H1 (cell line): ENCODE results near the gene LEUTX. TPM values are rescaled to one million over a fixed set of nuclear protein-coding genes. Genes with fewer than 3 reads are reported as not detected.

Experiments
- CTCF ChIA-PET: fragments of 300-600 bp; sonication (Branson Sonifier 250); formaldehyde crosslinking; loops from one replicate; lab custom pipeline; 2021; ENCODE audit not compliant: partially characterized antibody; lab: Charles Lee
- POLR2A ChIA-PET: fragments of 300-600 bp; sonication (Branson Sonifier 250); formaldehyde crosslinking; loops from one replicate; lab custom pipeline; 2021; ENCODE audit warnings: inconsistent platforms; ENCODE audit not compliant: partially characterized antibody; lab: Charles Lee
- DNase-seq, 2 experiments: peaks; one replicate each; pipeline versions ENCODE4 v3.0.0 to v3.0.0-alpha.2; 2010 to 2022; ENCODE audit warnings: low spot score in 2 of 2, low read depth in 1 of 2, mixed read lengths in 1 of 2
- FAIRE-seq: peaks from 2 replicates; lab custom pipeline; 2011; peaks lifted over from hg19 to GRCh38; lab: Jason Lieb, UNC
- H2AFZ ChIP-seq: 2 replicates; pipeline ENCODE4 v1.8.1; 2012; ENCODE audit warnings: low read length, inconsistent platforms
- H2AK5ac ChIP-seq: 2 replicates; pipeline ENCODE4 v1.6.1; 2013; ENCODE audit warnings: low read depth, low read length
- H2BK120ac ChIP-seq: replicated peaks from 2 replicates; pipeline ENCODE3; 2013; ENCODE audit warnings: low read depth, low read length, inconsistent platforms
- H2BK12ac ChIP-seq: 2 replicates; pipeline ENCODE4 v1.6.1; 2013; ENCODE audit warnings: low read depth, low read length
- H2BK15ac ChIP-seq: 2 replicates; pipeline ENCODE4 v1.6.1; 2013; ENCODE audit warnings: low read length
- H2BK20ac ChIP-seq: 2 replicates; pipeline ENCODE4 v1.6.1; 2013; ENCODE audit warnings: low read length
- H2BK5ac ChIP-seq: 2 replicates; pipeline ENCODE4 v1.6.1; 2013; ENCODE audit warnings: low read depth, low read length
- H3K14ac ChIP-seq: 2 replicates; pipeline ENCODE4 v1.6.1; 2013; ENCODE audit warnings: inconsistent platforms; ENCODE audit not compliant: insufficient read length
- H3K18ac ChIP-seq: 2 replicates; pipeline ENCODE4 v1.6.1; 2013; ENCODE audit warnings: low read length; ENCODE audit errors: extremely low read depth
- H3K23ac ChIP-seq: 2 replicates; pipeline ENCODE4 v1.6.1; 2013; ENCODE audit warnings: inconsistent platforms; ENCODE audit not compliant: insufficient read length
- H3K23me2 ChIP-seq: 2 replicates; pipeline ENCODE4 v1.6.1; 2013; ENCODE audit warnings: low read depth, low read length
- H3K27ac ChIP-seq: 2 replicates; pipeline ENCODE4 v1.6.1; 2011; ENCODE audit warnings: low read depth, low read length, inconsistent platforms
- H3K27me3 ChIP-seq, 4 experiments: replicated peaks in 1 of 4; 1 replicate in 1 of 4; 2 replicates in 3 of 4; pipeline versions ENCODE4 v1.6.1 to v1.8.1; 2011 to 2013; ENCODE audit warnings: low read length in 3 of 4, mild to moderate bottlenecking in 3 of 4, inconsistent platforms in 2 of 4, mixed read lengths in 2 of 4, moderate library complexity in 1 of 4; ENCODE audit not compliant: control insufficient read depth in 3 of 4, insufficient read depth in 3 of 4; ENCODE audit errors: extremely low read depth in 1 of 4
- H3K36me3 ChIP-seq, 4 experiments: 2 replicates each; pipeline versions ENCODE4 v1.6.1 to v1.8.1; 2011 to 2013; ENCODE audit warnings: mild to moderate bottlenecking in 4 of 4, low read length in 3 of 4, moderate library complexity in 2 of 4, control low read depth in 1 of 4, inconsistent platforms in 1 of 4; ENCODE audit not compliant: insufficient read depth in 4 of 4, control insufficient read depth in 2 of 4
- H3K4ac ChIP-seq: replicated peaks from 2 replicates; pipeline ENCODE3; 2013; ENCODE audit warnings: low read length, low read depth, mixed read lengths, inconsistent platforms; ENCODE audit not compliant: insufficient read length
- H3K4me1 ChIP-seq, 4 experiments: replicated peaks in 1 of 4; 1 replicate in 1 of 4; 2 replicates in 3 of 4; pipeline versions ENCODE4 v1.6.1 to v1.8.1; 2011 to 2013; ENCODE audit warnings: low read length in 3 of 4, inconsistent platforms in 2 of 4, mixed read lengths in 1 of 4; ENCODE audit not compliant: insufficient read depth in 4 of 4, control insufficient read depth in 3 of 4
- H3K4me2 ChIP-seq, 2 experiments: 2 replicates each; pipeline versions ENCODE4 v1.6.1 to v1.8.1; 2011 to 2013; ENCODE audit warnings: low read depth in 2 of 2, low read length in 2 of 2, control low read depth in 1 of 2, inconsistent platforms in 1 of 2, mild to moderate bottlenecking in 1 of 2; ENCODE audit not compliant: insufficient read depth in 1 of 2
- H3K4me3 ChIP-seq, 4 experiments: fragments of 200-600, 300-600 bp in 1 of 4; sonication (generic), shearing (Covaris generic), sonication (Bioruptor Twin) in 1 of 4; 2 replicates each; pipeline versions ENCODE4 v1.5.1 to v1.8.1; 2011 to 2016; ENCODE audit warnings: low read length in 4 of 4, low read depth in 3 of 4, control low read depth in 2 of 4, inconsistent platforms in 2 of 4, mild to moderate bottlenecking in 2 of 4, mixed read lengths in 1 of 4, moderate library complexity in 1 of 4; ENCODE audit not compliant: insufficient read depth in 2 of 4; ENCODE audit errors: extremely low read depth in 1 of 4
- H3K56ac ChIP-seq: replicated peaks from 2 replicates; pipeline ENCODE3; 2013; ENCODE audit warnings: low read depth, mild to moderate bottlenecking, mixed read lengths, low read length, inconsistent platforms; ENCODE audit not compliant: insufficient read length
- H3K79me1 ChIP-seq: 2 replicates; pipeline ENCODE4 v1.6.1; 2013; ENCODE audit warnings: low read depth, low read length, control low read depth
- H3K79me2 ChIP-seq, 2 experiments: 2 replicates each; pipeline versions ENCODE4 v1.6.1 to v1.8.1; 2012 to 2013; ENCODE audit warnings: low read length in 2 of 2, mild to moderate bottlenecking in 2 of 2, inconsistent platforms in 1 of 2; ENCODE audit not compliant: insufficient read depth in 2 of 2, control insufficient read depth in 1 of 2
- H3K9ac ChIP-seq, 4 experiments: replicated peaks in 1 of 4; 1 replicate in 1 of 4; 2 replicates in 3 of 4; pipeline versions ENCODE4 v1.6.1 to v1.8.1; 2011 to 2013; ENCODE audit warnings: low read depth in 3 of 4, low read length in 3 of 4, control low read depth in 2 of 4, mild to moderate bottlenecking in 2 of 4, moderate library complexity in 2 of 4, inconsistent platforms in 1 of 4; ENCODE audit errors: extremely low read depth in 1 of 4
- H3K9me3 ChIP-seq, 2 experiments: 2 replicates each; pipeline versions ENCODE4 v1.6.1 to v1.8.1; 2012 to 2013; ENCODE audit warnings: mild to moderate bottlenecking in 2 of 2, moderate library complexity in 2 of 2, control low read depth in 1 of 2, inconsistent platforms in 1 of 2, low read depth in 1 of 2, low read length in 1 of 2, mixed read lengths in 1 of 2; ENCODE audit not compliant: insufficient read depth in 2 of 2
- H4K20me1 ChIP-seq, 2 experiments: replicated peaks in 1 of 2; 2 replicates each; pipeline versions ENCODE3 to v1.8.1; 2011 to 2013; ENCODE audit warnings: inconsistent platforms in 2 of 2, low read length in 2 of 2, mild to moderate bottlenecking in 1 of 2; ENCODE audit not compliant: insufficient read depth in 2 of 2, control insufficient read depth in 1 of 2
- H4K5ac ChIP-seq: 2 replicates; pipeline ENCODE4 v1.6.1; 2013; ENCODE audit warnings: low read length, low read depth, mixed read lengths, inconsistent platforms; ENCODE audit not compliant: insufficient read length
- H4K8ac ChIP-seq: 2 replicates; pipeline ENCODE4 v1.8.0; 2013; ENCODE audit warnings: mild to moderate bottlenecking, moderate library complexity, low read length, inconsistent platforms; ENCODE audit not compliant: insufficient read depth; ENCODE audit errors: extremely low read depth
- H4K91ac ChIP-seq: replicated peaks from 2 replicates; pipeline ENCODE3; 2013; ENCODE audit warnings: low read length, mixed read lengths, inconsistent platforms; ENCODE audit not compliant: insufficient read length
- CREB1 ChIP-seq: IDR thresholded peaks from 2 replicates; pipeline ENCODE4 v1.6.1; 2012; ENCODE audit warnings: inconsistent platforms
- KDM4A ChIP-seq: IDR thresholded peaks from one replicate; pipeline ENCODE4 v1.7.1; 2012; ENCODE audit warnings: low read depth, mild to moderate bottlenecking, moderate library complexity, low read length, inconsistent platforms; ENCODE audit not compliant: severe bottlenecking
- POLR2AphosphoS5 ChIP-seq: IDR thresholded peaks from 2 replicates; pipeline ENCODE4 v1.6.1; 2011; ENCODE audit warnings: low read depth, low read length
- RFX5 ChIP-seq: IDR thresholded peaks from 2 replicates; pipeline ENCODE4 v1.6.1; 2011; ENCODE audit warnings: low read depth, low read length, improper control_type of control experiment, borderline replicate concordance
- RXRA ChIP-seq: IDR thresholded peaks from 2 replicates; pipeline ENCODE4 v1.6.1; 2011; ENCODE audit warnings: low read depth, mild to moderate bottlenecking, low read length, moderate library complexity; ENCODE audit not compliant: insufficient read depth
- WGBS, 2 experiments: shearing (Covaris generic) in 1 of 2; methylation state at CpG; one replicate each; pipeline versions ENCODE4 v1.1.6 to v1.1.7; 2013 to 2015; ENCODE audit warnings: low lambda C conversion rate in 2 of 2, mixed read lengths in 2 of 2, inconsistent platforms in 1 of 2, low coverage in 1 of 2, missing lambda C conversion rate in 1 of 2; ENCODE audit not compliant: insufficient replicate concordance in 2 of 2, insufficient coverage in 1 of 2, insufficient read length in 1 of 2; ENCODE audit errors: extremely low coverage in 1 of 2, missing lambda C conversion rate in 1 of 2; 5-methylcytosine and 5-hydroxymethylcytosine counted together
- polyA plus RNA-seq, 7 experiments: library from polyadenylated mRNA; depleted of rRNA in 3 of 7; stranded (reverse) in 5 of 7; unstranded in 2 of 7; fragments of >200 nt in 5 of 7; fragments of 200-250 nt in 2 of 7; gene quantifications; 1 replicate in 5 of 7; 2 replicates in 1 of 7; 4 replicates in 1 of 7; pipeline versions ENCODE4 v1.2.1 to v1.2.3, GENCODE V29; 2011 to 2013; ENCODE audit warnings: missing spikeins in 2 of 7, mixed read lengths in 2 of 7
- total RNA-seq: library from RNA; stranded (reverse); fragmentation: NEBNext Ultra II Directional; extraction: Animal tissue kit (Norgen Biotek cat#: 25700); gene quantifications from 2 replicates; pipeline ENCODE4 v1.2.1, GENCODE V29; 2021
- TF ChIP-seq, protein P1 (sequence below): IDR thresholded peaks from 2 replicates; pipeline ENCODE4 v1.6.1; 2012; ENCODE audit warnings: inconsistent platforms

Gene LEUTX
- total and polyA plus RNA-seq, 2 of the 8 experiments (the other 6 are each of a cell fraction or from before 2014, with no cell fraction given): not detected

GRCh38 chr19:39829702-39830275 lies 51.1 kb downstream of the LEUTX start:
- no peak overlapping the region for H2BK5ac ChIP-seq
- H3K23me2 ChIP-seq: peaks cover 4% of the 10 kb centered on the region
- H3K4ac ChIP-seq: no peak overlapping the region
- no peak overlapping the region for H2AK5ac ChIP-seq
- H4K8ac ChIP-seq: no peak overlapping the region
- no peak overlapping the region for H2BK20ac ChIP-seq
- H3K9me3 ChIP-seq: no peaks in the 10 kb centered on the region
- H3K9ac ChIP-seq: no peak overlapping the region
- no peak overlapping the region for H2BK15ac ChIP-seq
- 92% methylated on average over 10 of the region's 10 CpGs; no CpG with 5 or more reads in 1 of the 2 experiments for WGBS, 2 experiments
- H3K79me1 ChIP-seq: peaks cover 4% of the 10 kb centered on the region; the same call in 1 of the 2 replicates
- CTCF ChIA-PET: interaction anchor here (2.9 kb wide), 1 partner anchor 14 kb away, joined by 22 read pairs; no protein-coding TSS in a partner anchor
- H3K4me2 ChIP-seq: no peak overlapping the region
- H3K27ac ChIP-seq: no peak overlapping the region
- H3K27me3 ChIP-seq: no peaks in the 10 kb centered on the region
- peaks cover 0 to 2% of the 10 kb centered on the region in 2 experiments for H4K20me1 ChIP-seq
- no peak overlapping the region for H3K18ac ChIP-seq
- H2BK120ac ChIP-seq: no peak overlapping the region
- no peak overlapping the region for H2BK12ac ChIP-seq
- DNase-seq (no peak), FAIRE-seq (no peak)
- peaks cover 14 to 39% (median 30%) of the 10 kb centered on the region in 4 experiments; a peak in 7 of 8 replicates for H3K36me3 ChIP-seq
- H4K5ac ChIP-seq: no peak overlapping the region
- no peak overlapping the region for H4K91ac ChIP-seq
- no peak overlapping the region for H3K56ac ChIP-seq
- TF ChIP-seq KDM4A (no peak), POLR2AphosphoS5 (no peak), RXRA (no peak), RFX5 (no peak), CREB1 (no peak)
- TF ChIP-seq, protein P1, sequence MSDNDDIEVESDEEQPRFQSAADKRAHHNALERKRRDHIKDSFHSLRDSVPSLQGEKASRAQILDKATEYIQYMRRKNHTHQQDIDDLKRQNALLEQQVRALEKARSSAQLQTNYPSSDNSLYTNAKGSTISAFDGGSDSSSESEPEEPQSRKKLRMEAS: no peak
- H3K23ac ChIP-seq: no peak overlapping the region
- POLR2A ChIA-PET: interaction anchor here (1.8 kb wide), 1 partner anchor 9 kb away, joined by 4 read pairs; no protein-coding TSS in a partner anchor
- H3K14ac ChIP-seq: no peak overlapping the region
- H3K4me1 ChIP-seq: peaks cover 2 to 14% (median 5%) of the 10 kb centered on the region in 4 experiments; a peak in 6 of 7 replicates
- no peak overlapping the region for H3K4me3 ChIP-seq
- H2AFZ ChIP-seq: no peak overlapping the region
- H3K79me2 ChIP-seq: peaks cover 0 to 16% of the 10 kb centered on the region in 2 experiments; a peak in 2 of 4 replicates
